Measurements from ENCODE around the gene THAP7.
A peak's percentile ranks its signal among the peaks of the same experiment; 100 is the strongest.

Gene THAP7

DNA sequence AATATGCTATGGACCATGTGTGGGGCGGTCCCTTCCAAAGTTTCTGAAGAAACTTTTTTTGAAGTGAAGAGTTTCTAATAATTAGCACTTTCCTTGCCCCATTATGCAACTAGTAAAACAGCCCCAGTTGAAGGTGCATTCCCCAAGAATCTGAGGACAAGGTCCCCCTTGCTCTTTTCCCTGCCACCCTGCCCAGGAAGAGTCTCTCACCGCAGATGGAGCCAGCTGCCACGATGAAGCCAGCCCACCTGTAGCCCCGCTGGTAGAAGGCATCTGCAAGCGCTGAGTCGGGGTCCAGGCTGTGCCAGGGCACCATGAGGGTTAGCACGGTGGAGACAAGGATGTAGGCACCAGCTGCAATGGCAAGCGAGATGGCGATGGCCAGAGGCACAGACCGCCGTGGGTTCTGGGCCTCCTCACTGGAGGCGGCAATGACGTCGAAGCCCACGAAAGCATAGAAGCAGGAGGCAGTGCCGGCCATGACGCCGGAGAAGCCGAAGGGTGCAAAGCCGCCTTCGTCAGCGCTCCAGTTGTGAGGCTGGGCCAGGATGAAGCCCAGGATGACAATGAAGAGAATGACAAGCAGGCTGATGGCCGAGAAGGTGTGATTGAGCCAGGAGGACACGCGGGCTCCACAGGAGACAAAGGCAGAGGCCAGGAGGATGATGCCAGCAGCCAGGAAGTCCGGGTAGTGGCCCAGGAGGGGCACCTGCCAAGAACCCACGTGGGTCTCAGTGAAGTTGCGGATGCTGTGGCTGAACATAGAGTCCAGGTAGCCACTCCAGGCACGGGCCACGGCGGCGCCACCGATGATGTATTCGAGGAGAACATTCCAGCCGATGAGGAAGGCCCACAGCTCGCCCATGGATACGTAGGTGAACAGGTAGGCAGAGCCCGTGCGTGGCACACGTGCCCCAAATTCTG, 29.0 kb upstream of the THAP7 start:
- no peak overlapping the region for H3K27ac ChIP-seq
- DNase-seq (ENCODE audit: low spot score): no peak
- TF ChIP-seq, protein P1, sequence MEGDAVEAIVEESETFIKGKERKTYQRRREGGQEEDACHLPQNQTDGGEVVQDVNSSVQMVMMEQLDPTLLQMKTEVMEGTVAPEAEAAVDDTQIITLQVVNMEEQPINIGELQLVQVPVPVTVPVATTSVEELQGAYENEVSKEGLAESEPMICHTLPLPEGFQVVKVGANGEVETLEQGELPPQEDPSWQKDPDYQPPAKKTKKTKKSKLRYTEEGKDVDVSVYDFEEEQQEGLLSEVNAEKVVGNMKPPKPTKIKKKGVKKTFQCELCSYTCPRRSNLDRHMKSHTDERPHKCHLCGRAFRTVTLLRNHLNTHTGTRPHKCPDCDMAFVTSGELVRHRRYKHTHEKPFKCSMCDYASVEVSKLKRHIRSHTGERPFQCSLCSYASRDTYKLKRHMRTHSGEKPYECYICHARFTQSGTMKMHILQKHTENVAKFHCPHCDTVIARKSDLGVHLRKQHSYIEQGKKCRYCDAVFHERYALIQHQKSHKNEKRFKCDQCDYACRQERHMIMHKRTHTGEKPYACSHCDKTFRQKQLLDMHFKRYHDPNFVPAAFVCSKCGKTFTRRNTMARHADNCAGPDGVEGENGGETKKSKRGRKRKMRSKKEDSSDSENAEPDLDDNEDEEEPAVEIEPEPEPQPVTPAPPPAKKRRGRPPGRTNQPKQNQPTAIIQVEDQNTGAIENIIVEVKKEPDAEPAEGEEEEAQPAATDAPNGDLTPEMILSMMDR (conservative IDR thresholded peaks at IDR 0.05; ENCODE audit: low read depth): no peak
- ChIA-PET CTCF (no interaction called here), POLR2A (ENCODE audit: low non-redundant PET) (no interaction called here)

DNA sequence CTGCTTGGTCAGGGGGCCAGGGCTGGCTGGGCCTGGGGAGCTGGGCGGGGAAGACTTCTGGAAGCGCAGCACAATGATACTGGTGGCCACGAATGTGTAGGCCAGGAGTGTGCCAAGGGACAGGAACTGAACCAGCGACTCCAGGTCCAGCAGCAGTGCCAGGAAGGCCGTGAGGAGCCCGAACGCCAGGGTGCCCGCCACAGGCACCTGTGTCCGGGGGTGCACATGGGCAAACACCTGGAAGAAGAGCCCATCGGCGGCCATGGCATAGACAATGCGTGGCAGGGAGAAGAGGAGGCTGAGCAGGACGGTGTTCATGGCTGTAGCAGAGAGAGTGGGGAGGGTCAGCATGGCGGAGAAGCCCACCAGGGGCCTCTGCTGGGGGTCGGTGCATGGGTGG, 28.1 kb upstream of the THAP7 start:
- TF ChIP-seq, protein P1 (conservative IDR thresholded peaks at IDR 0.05; ENCODE audit: low read depth): no peak
- CTCF ChIA-PET: no interaction called here
- peak overlapping the region; percentile 95; the same call in 1 of the 2 replicates for H3K27ac ChIP-seq
- POLR2A ChIA-PET (ENCODE audit: low non-redundant PET): no interaction called here
- no peak for DNase-seq (ENCODE audit: low spot score)

DNA sequence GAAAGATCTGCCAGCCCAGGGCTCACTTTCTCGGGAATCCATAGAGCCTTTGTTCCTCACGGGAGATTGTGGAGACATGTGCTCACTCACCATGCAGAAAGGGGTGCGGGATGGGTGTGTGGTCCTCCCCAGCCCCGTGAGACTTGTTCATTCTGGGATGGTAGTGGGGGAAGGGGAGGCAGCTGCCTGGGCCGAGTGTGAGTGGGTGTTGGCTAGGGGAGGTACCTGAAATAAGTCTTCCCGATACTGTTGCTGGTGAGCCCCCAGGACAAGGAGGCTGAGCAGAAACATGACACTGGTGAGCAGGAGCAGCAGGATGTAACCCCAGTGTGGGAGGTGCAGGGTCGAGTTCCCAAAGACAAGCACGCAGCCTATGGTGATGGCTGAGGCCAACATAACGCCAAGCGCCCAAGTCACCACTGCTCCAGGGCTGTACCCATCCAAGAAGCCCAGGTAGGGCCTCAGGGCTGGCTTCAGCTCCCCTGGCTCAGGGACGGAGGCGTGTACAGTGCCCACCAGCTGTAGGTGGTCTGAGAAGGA, 27.6 kb upstream of the THAP7 start:
- TF ChIP-seq, protein P1 (conservative IDR thresholded peaks at IDR 0.05; ENCODE audit: low read depth): no peak
- ChIA-PET POLR2A (ENCODE audit: low non-redundant PET) (no interaction called here), CTCF (no interaction called here)
- DNase-seq (ENCODE audit: low spot score): no peak
- H3K27ac ChIP-seq: peak overlapping the region; percentile 95

DNA sequence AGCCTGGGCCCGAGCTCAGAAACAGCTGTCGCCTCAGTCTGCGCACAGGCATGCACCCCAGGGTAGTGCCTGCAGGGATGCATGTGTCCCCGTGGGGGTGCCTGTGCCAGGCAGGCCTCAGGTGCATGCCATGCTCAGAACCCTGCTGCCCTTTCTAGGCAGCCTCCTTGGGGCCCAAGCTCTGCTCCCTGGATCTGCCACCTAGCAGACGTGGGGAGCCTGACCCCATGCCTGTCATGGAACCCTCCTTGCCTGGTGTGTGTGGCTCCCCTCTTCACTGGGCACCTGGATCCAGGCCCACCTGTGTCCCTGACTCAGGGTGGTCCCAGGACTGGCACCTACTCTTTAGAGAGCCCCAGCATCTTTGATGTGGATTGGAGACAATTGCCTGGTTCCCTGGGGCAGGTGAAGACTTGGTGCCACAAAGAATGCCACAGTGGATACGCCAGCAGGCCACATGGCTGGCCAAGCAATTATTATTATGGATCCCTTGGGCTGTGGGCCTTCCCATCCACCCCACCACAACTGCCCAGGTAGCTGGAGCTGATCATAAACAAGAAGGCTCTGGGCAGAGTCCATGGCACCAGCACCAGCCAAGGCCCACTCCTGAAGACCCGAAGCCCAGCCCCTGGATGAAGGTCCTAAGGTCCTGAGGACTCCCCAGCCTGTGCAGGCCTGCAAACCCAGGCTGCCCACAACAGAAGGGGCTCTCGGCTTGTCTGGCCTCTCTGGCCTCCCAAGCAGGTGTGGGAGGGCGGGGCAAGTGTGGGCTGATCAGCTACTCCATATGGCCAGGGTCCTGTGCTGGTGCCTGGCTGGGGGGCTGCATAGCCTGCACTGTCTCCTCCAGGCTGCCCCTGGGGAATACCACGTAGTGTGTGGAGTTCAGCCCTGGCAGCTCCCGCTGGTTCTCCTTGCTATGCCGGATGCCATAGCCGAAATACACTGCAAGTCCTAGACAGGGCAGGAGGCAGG, 26.6 kb upstream of the THAP7 start:
- peak overlapping the region; percentile 95 for H3K27ac ChIP-seq
- ChIA-PET CTCF (no interaction called here), POLR2A (ENCODE audit: low non-redundant PET) (no interaction called here)
- DNase-seq (ENCODE audit: low spot score): no peak
- TF ChIP-seq, protein P1 (conservative IDR thresholded peaks at IDR 0.05; ENCODE audit: low read depth): no peak

DNA sequence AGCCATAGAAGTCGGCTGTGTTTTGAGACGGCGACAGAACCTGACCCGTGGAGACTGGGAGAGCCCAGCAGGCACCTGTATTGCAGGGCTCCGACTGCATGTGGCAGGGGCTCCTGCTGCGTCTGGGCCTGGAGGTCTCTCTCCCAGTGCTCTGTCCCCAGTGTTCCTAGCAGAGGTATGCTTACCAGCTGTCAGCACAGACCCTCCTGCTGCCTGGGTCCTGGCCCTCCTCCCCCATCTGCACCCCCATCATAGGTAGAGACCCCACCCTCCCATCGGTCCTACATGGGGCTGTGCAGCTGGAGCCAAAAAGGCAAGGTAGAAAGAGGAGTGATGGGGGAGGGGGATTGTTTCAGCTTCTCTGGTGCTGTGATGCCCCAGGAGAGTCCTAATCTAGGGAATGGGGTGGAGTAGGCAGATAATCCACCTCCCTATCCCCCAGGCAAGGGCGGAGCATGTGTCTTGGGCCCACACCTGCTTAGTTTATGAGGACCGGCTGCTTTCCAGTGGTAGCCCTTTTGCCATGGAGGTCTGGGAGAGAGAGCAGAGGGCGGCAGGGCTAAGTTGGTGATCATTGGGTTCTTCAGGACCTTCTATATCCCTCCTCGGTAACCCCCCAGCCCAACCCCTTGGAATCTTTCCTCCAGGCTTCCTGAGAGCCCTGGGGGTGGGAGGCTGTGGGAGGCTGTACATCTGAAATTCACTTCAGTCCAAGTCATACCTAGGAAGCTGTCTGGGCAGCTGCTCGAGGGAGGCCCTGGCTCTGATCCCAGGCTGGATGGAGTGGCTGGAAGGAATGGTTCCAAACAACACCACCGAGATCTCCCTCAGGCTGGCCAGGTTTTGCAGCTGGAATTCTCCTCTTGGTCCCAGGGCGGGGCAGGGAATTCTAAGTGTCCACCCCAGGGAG, 25.1 kb upstream of the THAP7 start:
- DNase-seq (ENCODE audit: low spot score): no peak
- ChIA-PET POLR2A (ENCODE audit: low non-redundant PET) (no interaction called here), CTCF (no interaction called here)
- TF ChIP-seq, protein P1 (conservative IDR thresholded peaks at IDR 0.05; ENCODE audit: low read depth): no peak
- peak overlapping the region; percentile 95 for H3K27ac ChIP-seq

Data from RWPE1 (cell line).